ENCODE results near the gene UBLCP1. TPM values are rescaled to one million over a fixed set of nuclear protein-coding genes. Genes with fewer than 3 reads are reported as not detected.

UBLCP1 gene
- total and polyA plus RNA-seq, 12 donors, result 11.3 to 27.2 (median 21.2) TPM

- no peak for TF ChIP-seq POLR2A (IDR thresholded peaks at IDR 0.05)
- no peak for TF ChIP-seq CTCF (IDR thresholded peaks at IDR 0.05)
- Histone ChIP-seq H3K27ac (no peak overlapping the region), H3K36me3 (replicated peaks in 1 of 2) (no peaks in the 10 kb centered on the region), H3K27me3 (no peaks in the 10 kb centered on the region), H3K4me3 (no peak overlapping the region), H3K4me1 (replicated peaks in 1 of 2) (peaks cover 0 to 4% of the 10 kb centered on the region in 2 donors), H3K9me3 (replicated peaks in 1 of 3) (no peaks in the 10 kb centered on the region)
- intact Hi-C loops (cut with DNase I), result loop anchor here in 1 of 2 donors (10.0 kb wide), 1 partner anchor 62 kb away; no protein-coding TSS in a partner anchor
- no peak for DNase-seq
- WGBS, 4 donors, result 71 to 83% (median 77%) methylated on average over 2 of the region's 2 CpGs
Measured at GRCh38 chr5:159216454-159216853, 46.6 kb upstream of the UBLCP1 start.

GRCh38 chr5:159217236-159217635 is 45.9 kb upstream of the UBLCP1 start:
- Histone ChIP-seq H3K27ac (no peak overlapping the region), H3K36me3 (replicated peaks in 1 of 2) (no peaks in the 10 kb centered on the region), H3K4me3 (no peak overlapping the region), H3K4me1 (replicated peaks in 1 of 2) (no peaks in the 10 kb centered on the region), H3K27me3 (no peaks in the 10 kb centered on the region), H3K9me3 (replicated peaks in 1 of 3) (no peaks in the 10 kb centered on the region)
- TF ChIP-seq CTCF (IDR thresholded peaks at IDR 0.05) (no peak), POLR2A (IDR thresholded peaks at IDR 0.05) (no peak)
- DNase-seq, result no peak
- 76 to 85% (median 81%) methylated on average over 2 of the region's 2 CpGs for WGBS, 4 donors
- intact Hi-C loops (cut with DNase I), result loop anchor here in 1 of 2 donors (10.0 kb wide), 1 partner anchor 62 kb away; no protein-coding TSS in a partner anchor

GRCh38 chr5:159218595-159219023 is 44.5 kb upstream of the UBLCP1 start:
- no peaks in the 10 kb centered on the region for H3K4me1 ChIP-seq (replicated peaks in 1 of 2)
- TF ChIP-seq POLR2A (IDR thresholded peaks at IDR 0.05) (no peak), CTCF (IDR thresholded peaks at IDR 0.05) (no peak)
- DNase-seq, result no peak
- H3K36me3 ChIP-seq (replicated peaks in 1 of 2), result no peaks in the 10 kb centered on the region
- H3K27me3 ChIP-seq, result no peaks in the 10 kb centered on the region
- H3K9me3 ChIP-seq (replicated peaks in 1 of 3), result no peaks in the 10 kb centered on the region
- H3K4me3 ChIP-seq, result no peak overlapping the region
- intact Hi-C loops (cut with DNase I), result loop anchor here in 1 of 2 donors (10.0 kb wide), 1 partner anchor 64 kb away; no protein-coding TSS in a partner anchor
- WGBS, 4 donors, result 64 to 77% (median 73%) methylated on average over 2 of the region's 2 CpGs
- no peak overlapping the region for H3K27ac ChIP-seq

- Histone ChIP-seq H3K9me3 (replicated peaks in 1 of 3) (no peaks in the 10 kb centered on the region), H3K4me1 (replicated peaks in 1 of 2) (no peaks in the 10 kb centered on the region), H3K4me3 (no peak overlapping the region), H3K27ac (no peak overlapping the region), H3K27me3 (no peaks in the 10 kb centered on the region), H3K36me3 (replicated peaks in 1 of 2) (no peaks in the 10 kb centered on the region)
- intact Hi-C loops (cut with DNase I), result no loop called here
- DNase-seq, result no peak
- WGBS, 4 donors, result 68 to 86% (median 76%) methylated on average over 5 of the region's 5 CpGs
- TF ChIP-seq CTCF (IDR thresholded peaks at IDR 0.05), result no peak
Measured at GRCh38 chr5:159220206-159220605, 42.9 kb upstream of the UBLCP1 start.
